Uterus (tissue), 2 donors: ENCODE results near the gene CHCHD3.

Experiments
- CTCF ChIP-seq, 4 experiments: fragments of 200-600 bp in 2 of 4; fragments of 450-650 bp in 2 of 4; sonication (generic) in 2 of 4; IDR thresholded peaks; one replicate each; pipeline ENCODE4 v1.5.1; 2016 to 2019; ENCODE audit warnings: antibody characterized with exemption in 4 of 4, mild to moderate bottlenecking in 2 of 4, moderate library complexity in 1 of 4
- POLR2A ChIP-seq, 2 donors: fragments of 450-650 bp; IDR thresholded peaks; one replicate each; pipeline ENCODE4 v1.6.1; 2016; ENCODE audit warnings: antibody characterized with exemption in 2 of 2, mild to moderate bottlenecking in 1 of 2, moderate library complexity in 1 of 2

DNA sequence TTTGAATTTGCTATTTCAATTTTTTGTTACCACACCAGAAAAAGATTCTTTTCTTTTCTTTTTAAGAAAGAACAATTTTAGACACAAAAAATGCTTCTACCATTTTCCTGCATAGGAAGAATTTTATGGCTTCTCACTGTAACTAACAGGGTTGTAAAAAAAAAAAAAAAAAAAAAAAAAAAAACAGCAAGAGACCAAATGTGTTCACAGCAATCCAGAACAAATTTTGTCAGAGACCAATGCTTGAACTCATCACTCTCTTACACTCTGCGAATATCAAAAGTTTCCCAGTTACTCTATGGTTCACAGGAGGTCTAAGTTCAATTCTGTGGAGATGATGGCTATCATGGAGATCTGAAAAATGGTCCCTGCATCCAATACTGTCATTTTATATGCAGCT, 84.4 kb downstream of the CHCHD3 start:
- TF ChIP-seq CTCF (IDR thresholded peaks at IDR 0.05) (no peak), POLR2A (IDR thresholded peaks at IDR 0.05) (no peak)
